Fibroblast of gingiva (primary cell): ENCODE results near the gene NPFFR1.

Source experiments
- DNase-seq: peaks from one replicate; pipeline ENCODE4 v3.0.0-alpha.2; 2011; ENCODE audit warnings: low read depth

NPFFR1 gene

DNA sequence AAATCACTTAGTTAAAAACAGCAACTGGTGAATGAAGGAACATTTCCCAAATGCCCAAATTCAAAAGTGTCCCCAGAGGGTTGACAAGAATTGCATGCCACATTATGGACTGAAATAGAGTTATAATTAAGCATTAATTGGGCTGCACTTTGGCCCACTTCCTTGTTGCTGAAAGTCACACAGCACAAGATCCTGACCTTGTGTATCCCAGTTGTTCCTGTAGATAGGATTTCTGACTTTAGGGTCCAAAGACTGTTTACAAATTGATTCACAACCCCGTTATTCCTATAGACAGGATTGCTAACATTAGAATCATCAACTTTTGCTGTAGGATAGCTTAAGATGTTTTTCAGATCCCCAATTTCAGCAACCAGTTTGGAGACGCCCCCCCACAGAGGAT, 31.5 kb upstream of the NPFFR1 start:
- no peak for DNase-seq

GRCh38 chr10:70312972-70313371, 29.2 kb upstream of the NPFFR1 start:
- DNase-seq = no peak

DNA sequence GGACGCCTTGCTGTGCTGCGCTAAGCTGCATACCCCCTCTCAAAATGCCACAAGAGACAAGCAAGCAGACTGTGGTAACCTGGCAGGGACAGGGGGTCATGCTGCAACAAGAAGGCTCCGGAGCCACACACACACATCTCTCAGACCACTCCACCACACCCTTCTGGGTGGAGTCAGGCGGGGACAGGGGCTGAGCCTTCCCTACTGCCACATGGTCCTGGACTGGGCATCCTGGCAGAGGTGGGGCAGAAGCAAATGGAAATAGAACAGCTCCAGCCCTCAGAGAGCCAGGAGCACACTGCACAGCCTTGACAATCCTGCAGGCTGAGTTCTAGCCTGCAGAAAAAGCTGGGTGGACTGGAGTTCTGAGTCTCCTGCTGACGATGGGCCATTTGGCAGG, 28.4 kb upstream of the NPFFR1 start:
- no peak for DNase-seq

DNA sequence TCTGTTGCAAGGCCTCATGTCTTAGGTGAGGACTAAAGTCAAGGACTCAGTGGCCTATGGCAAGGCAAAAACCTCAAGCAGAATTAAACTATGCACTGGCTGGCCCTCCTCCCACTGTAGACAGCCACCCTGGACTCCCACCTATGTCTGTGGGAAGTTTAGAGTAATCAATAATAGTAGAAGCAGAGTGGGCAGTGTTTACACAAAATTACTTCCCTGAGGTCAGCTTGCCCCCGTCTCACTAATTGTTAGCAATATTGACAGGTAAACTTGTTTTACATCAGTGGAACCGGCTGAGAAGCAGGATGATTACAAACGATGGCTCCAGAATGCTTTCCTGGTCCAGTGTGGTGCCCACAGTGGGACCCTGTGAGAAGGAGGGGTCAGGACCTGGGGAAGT, 27.9 kb upstream of the NPFFR1 start:
- no peak for DNase-seq

GRCh38 chr10:70309661-70310060, 25.9 kb upstream of the NPFFR1 start:
- no peak for DNase-seq

DNA sequence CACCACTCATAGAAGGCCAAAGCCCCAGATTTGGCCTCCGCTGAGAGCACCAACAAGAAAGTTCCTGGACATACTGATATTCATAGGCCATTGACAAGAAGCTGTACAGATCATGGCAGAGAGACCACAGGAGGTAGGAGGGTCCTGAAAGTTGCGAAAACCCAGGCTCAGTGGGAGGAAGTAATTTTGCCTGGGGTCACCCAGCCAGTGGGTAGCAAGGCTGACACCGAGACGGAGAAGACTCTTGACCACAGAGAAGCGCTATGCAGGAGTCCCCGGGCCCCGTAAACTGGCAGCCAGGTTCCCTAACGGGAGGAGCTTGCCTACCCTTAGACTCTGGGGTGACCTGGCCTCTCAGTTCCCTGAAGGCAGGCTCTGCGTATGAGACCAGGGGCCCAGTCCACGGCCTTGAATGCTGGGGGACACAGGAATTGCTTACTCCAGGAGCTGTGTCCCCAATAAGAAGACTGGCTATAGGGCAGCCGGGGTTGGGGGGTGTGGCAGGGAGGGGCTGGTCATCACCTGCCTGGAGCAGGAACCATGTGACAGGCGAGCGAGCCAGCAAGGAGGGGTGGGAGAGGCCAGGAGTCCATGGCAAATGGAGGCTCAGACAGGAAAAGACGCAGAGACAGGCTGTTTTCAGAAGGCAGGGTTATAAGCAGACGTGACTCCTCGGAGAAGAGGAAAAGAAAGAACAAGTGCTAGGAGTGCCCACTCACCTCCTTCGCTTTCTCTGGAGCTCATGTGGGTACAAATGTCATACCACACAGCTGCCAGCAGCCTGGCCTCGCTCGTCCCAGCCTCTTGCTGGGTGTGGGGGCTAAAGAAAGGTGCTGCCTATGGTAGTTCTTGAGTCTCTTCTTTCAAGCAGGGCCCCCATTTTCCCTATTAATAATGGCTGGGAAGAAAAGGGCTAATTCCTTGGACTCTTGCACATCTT, 24.6 kb upstream of the NPFFR1 start:
- no peak for DNase-seq

- no peak for DNase-seq
These were observed 23.2 kb upstream of the NPFFR1 start for GRCh38 chr10:70306886-70307520.

GRCh38 chr10:70306181-70306705, 22.4 kb upstream of the NPFFR1 start:
- no peak for DNase-seq

DNA sequence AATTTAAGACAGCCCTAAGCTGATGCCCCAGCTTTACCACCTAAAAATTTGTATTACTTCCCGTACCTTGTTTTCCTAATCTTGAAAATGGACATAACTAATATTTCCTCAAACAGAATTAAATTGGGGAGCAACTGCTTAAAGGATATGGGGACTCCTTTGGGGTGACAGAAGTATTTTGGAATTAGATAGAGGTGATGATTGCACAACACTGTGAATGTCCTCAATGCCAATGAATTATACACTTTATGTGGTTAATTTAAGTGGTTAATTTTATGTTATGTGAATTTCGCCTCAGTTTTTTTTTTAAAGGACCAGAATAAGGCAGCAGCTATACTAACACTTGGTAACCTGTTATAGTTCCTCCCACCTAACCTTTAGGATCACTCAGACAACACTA, 19.9 kb upstream of the NPFFR1 start:
- DNase-seq = no peak

DNA sequence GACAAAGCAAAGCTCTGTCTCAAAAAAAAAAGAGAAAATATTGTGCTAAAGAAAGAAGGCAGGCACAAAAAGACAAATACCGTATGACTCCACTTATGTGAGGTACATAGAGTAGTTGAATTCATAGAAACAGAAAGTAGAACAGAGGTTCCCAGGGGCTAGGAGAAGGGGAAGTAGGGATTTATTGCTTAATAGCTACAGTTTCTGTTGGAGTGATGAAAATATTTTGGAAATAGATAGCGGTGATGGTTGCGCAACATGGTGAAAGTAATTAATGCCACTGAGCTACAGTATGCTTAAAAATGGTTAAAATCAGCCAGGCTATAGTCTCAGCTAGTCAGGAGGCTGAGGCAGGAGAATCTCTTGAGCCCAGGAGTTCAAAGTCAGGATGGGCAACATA, 18.5 kb upstream of the NPFFR1 start:
- DNase-seq = peak; percentile 86

GRCh38 chr10:70300908-70301597, 17.2 kb upstream of the NPFFR1 start:
- no peak for DNase-seq

GRCh38 chr10:70300461-70300860, 16.7 kb upstream of the NPFFR1 start:
- DNase-seq = no peak

GRCh38 chr10:70299876-70300275, 16.1 kb upstream of the NPFFR1 start:
- no peak for DNase-seq

- no peak for DNase-seq
These were observed 14.6 kb upstream of the NPFFR1 start for GRCh38 chr10:70298393-70298792.

GRCh38 chr10:70297224-70297623, 13.4 kb upstream of the NPFFR1 start:
- DNase-seq = no peak

GRCh38 chr10:70296406-70296899, 12.6 kb upstream of the NPFFR1 start:
- peak; percentile 93 for DNase-seq

DNA sequence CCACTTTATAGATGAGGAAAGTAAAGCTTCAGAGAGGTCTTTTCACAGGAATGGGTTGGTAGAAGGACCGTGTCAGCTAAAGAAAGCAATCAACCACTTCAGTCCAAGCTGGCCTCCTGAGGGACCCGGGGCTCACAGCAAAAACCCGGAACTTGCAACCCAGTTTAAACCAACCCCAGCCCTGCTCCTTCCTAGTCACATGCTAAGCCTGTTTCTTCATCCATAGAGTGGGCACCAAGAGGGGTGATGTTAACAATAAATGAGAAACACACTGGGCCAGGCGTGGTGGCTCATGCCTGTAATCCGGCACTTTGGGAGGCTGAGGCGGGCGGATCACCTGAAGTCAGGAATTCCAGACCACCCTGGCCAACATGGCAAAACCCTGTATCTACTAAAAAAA, 12.1 kb upstream of the NPFFR1 start:
- no peak for DNase-seq

DNA sequence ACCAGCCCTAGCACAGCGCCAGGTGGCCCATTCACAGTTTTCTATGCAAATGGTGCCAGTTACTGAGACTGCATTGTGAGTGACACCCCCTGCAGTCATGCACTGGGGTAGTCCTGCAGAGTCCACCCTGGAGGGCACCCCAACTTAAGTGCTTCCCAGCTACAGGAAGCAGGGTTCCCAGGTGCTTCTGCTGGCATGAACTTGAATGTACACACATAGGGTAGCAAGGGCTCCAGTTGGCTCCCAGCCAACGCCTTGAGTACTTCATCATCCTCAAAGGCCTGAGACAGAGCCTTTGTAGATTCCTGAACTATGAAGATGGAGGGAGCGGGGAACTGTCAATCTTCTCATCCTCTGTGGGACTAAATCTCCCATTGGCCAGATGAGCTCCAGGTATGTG, 11.5 kb upstream of the NPFFR1 start:
- no peak for DNase-seq

DNA sequence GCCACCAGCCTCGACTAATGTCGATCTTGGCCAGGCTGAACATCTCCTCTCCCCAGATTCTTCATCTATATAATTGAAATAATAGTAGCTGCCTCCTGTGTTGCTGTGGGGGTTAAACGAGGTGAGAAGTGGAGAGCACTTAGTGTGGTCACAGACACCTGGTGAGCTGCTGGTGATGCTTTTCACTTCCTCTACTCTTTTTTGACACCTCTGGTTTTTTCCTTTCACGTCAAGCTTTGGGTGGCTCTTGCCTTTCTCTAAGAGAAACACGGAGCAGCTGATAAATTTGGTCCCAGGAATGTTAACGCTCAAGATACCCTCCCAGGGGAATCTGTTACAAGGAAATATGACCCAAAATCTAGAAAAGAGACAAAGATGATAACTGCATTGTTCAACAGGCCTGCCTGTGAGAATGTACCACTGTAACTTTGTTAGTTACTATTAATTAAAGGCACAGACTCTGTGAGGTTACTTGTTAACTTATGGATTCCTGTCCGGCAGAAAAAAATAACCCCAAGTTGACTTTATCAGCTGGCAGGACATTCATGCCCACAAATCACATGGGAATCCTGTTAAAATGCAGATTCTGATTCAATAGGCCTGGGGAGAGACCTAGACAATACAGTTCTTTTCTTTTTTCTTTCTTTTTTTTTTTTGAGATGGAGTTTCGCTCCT, 9.5 kb upstream of the NPFFR1 start:
- no peak for DNase-seq

- no peak for DNase-seq
These were observed 8.2 kb upstream of the NPFFR1 start for GRCh38 chr10:70292004-70292403.

- DNase-seq = no peak
These were observed 5.9 kb upstream of the NPFFR1 start for GRCh38 chr10:70289739-70290138.

DNA sequence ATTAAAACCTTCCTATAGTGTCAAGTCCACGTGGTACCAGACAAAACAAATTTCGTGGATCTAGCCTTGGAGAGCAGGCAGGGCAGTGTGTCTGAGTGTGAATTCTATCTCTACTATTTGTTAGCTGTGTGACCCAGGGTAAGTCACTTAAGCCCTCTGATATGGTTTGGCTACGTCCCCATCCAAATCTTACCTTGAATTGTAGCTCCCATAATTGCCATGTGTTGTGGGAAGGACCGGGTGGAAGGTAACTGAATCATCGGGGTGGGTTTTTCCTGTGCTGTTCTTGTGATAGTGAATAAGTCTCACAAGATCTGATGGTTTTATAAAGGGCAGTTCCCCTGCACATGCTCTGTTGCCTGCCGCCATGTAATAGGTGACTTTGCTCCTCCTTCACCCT, 2.8 kb upstream of the NPFFR1 start:
- no peak for DNase-seq
